HG03066 (cell line): ENCODE measurements around the gene SUCO.
"Not testable (repeated sequence)": the region's sequence is repeated elsewhere in the genome, so short reads cannot be mapped to it uniquely, and the experiment has no call there.

Source experiments
- ATAC-seq: cut with Tn5 transposase; IDR thresholded peaks from one replicate; pipeline ENCODE4 v1.9.1; 2021; ENCODE audit warnings: low read depth; ENCODE audit not compliant: unreplicated experiment

Gene SUCO

DNA sequence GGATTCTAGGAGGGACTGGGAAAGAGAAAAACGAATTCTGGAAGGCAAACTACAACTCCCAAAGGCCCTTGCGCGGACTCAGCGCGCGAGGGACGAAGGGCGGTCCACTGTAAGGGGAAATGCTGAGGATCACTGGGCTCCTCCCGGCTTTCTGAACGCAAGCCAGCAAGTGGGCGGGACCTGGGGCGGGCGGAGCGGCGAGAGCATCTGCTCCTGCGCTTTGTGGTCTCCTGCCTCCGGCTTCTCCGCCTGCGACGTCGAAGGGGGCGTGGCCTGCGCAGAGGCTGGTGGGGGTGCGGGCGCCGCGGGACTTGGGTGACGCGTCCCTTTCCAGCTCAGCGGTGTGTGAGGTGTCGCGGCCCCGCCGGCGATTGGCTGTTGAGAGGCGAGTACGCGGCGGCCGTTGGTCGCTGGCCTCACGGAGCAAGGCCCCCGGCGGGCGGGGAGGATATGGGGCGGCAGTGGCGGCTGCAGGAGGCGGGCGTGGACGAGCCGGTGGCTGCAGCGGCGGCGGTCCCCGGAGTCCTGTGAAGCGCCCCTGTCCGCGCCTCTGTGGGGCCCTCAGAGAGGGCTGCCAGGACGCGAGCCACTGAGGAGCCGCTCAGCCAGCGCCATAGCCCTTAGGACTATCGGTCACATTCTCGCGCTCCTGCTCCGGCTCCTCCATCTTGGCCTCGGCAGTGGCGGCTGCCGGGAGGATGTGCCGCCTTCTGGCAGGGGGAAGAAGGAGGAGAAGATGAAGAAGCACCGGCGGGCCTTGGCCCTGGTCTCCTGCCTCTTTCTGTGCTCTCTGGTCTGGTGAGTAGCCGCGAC is at the start of gene SUCO:
Gene SUCO (plus strand): TSS at position 451 of the 813 bp plus-strand sequence. CDS start 286 bp downstream, at position 737.
- ATAC-seq, result peak; percentile 79

GRCh38 chr1:172483448-172483847 is 49.5 kb upstream of the SUCO start:
- ATAC-seq, result no peak

- no peak for ATAC-seq
Observed at GRCh38 chr1:172484252-172484651, 48.7 kb upstream of the SUCO start.

- ATAC-seq, result no peak
Observed at GRCh38 chr1:172485626-172486025, 47.3 kb upstream of the SUCO start.

DNA sequence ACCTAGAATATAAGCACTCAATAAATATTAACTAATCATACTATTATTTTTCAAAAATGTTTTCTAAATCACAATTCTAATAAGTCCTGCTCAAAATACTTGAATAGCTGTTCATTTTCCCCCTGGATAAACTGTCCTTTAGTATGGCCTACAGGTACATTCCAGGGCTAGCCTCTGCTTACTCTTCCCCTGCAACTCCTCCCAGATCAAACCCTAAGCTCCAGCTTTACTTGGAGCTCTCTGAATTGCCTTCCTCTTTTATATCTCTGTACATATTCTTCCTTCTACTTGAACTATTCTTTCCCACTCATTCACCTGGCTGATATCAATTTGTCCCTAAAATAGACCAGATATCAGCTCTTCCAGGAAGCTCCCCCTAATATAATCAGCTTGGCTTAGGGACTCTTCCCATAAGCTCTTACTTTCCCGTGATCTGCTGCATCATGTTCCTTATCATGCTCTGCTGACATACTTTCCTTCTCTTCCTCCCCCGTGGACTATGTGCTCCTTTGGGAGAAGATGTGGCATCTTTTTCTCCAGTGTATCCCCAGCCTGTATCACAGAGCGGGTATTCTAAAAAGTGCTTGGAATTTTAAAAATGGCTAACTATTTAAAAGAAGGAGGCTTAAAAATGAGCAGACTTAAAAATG is 46.0 kb upstream of the SUCO start:
- no peak for ATAC-seq

DNA sequence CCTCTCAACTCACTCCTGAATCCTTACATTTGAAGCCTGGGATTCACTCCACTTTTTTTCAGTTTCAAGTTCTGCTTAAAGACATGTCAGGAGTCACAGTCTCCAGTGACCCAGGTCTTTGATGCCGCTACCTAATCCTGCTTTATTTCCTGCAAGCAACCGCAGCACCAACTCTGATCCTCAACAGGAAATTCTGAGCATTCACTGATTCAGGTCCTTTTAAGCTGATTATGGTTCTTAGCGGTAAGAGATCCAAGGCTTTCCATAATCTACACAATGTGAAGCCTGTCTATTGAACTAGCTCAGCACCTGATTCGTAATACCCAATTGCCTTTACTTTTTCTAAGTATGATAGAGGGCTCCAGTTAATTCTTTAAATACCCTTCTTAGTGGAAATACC is 45.4 kb upstream of the SUCO start:
- no peak for ATAC-seq

GRCh38 chr1:172488393-172488792 is 44.6 kb upstream of the SUCO start:
- ATAC-seq, result no peak

- no peak for ATAC-seq
Observed at GRCh38 chr1:172489847-172490246, 43.1 kb upstream of the SUCO start.

DNA sequence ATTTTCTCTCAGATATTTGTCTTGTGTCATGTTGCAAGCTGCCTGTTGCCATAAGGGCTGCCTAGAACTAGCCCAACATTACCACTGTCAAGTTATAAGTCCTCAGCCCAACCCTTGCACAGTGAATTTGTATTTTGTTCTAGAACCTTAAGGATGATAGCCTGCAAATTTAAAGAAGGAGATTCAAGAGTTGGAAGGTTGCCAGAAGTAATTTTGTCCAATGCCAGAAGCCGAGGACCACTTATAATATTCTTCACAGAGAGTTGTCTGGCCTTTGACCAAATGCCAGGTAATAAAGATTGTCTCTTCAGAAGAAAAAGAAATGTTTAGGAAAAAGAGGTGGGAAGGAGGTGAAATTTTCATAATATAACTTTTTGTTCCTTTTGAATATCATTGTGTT is 40.5 kb upstream of the SUCO start:
- ATAC-seq, result no peak

DNA sequence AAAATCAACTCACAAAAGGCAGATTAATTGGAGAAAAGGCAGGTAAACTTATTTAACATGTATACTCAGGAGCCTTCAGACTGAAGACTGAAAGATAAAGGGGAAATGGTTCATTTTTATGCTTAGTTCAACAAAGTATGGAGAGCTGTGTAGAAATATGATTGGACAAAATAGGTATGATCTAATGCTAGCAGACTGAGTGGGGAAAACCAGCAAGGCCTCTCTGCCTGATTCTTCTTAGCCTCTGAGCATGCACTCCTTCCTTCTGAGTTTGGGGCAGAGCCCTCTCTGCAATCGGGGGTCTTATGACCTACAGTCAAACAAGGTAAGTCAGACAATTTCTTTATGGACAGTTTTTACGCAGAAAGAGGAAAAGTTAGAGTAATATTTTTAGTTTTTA is 38.8 kb upstream of the SUCO start:
- ATAC-seq, result no peak

DNA sequence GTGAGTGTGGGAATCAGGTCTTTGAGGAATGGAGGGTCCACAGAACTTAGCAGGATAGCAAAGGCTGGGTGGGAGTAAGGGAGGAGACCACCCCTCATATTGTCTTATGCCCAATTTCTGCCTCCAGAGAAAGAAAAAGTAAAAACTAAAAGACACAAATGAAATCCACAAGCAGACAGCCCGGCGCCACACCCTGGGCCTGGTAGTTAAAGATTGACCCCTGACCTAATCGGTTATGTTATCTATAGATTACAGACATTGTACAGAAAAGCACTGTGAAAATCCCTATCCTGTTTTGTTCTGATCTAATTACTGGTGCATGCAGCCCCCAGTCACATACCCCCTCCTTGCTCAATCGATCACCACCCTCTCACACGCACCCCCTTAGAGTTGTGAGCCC is 36.8 kb upstream of the SUCO start:
- ATAC-seq, result not testable (repeated sequence)

DNA sequence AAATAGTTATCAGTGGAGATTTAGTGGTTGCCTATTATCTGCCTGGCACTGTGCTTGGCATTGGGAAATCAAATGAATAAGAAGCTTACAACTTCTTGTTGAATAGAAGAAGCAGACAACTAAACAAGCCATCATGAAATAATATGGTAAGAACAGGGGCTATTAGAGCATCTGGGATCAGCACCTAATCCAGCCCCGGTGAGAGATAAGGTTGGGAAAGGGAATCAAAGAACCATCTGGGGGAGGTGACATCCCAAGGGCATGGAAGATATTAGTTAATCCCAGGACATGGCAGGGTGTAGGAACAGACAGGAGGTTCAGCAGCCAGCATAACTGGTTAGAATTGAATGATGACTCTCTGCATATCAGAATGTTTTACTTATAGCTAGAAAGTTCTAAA is 36.3 kb upstream of the SUCO start:
- no peak for ATAC-seq

DNA sequence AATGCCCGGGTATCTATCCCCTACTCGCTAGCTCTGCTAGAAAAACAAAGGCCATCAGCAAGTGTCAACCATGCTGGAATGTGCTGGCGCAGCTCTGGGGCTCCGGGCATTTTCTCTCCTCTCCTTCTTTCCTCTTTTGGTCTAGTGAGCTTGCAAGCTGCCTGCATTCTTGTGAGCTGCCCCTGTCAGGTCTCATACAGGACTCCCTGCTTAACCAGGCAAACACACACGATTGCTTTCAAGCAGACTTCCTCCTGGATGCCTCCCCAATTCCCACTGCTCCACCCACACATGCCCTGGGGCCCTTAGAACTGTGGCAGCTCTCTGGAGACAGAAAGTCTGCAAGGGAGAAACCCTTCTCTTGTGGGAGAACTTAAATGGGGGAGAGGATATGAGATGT is 35.7 kb upstream of the SUCO start:
- ATAC-seq, result no peak

DNA sequence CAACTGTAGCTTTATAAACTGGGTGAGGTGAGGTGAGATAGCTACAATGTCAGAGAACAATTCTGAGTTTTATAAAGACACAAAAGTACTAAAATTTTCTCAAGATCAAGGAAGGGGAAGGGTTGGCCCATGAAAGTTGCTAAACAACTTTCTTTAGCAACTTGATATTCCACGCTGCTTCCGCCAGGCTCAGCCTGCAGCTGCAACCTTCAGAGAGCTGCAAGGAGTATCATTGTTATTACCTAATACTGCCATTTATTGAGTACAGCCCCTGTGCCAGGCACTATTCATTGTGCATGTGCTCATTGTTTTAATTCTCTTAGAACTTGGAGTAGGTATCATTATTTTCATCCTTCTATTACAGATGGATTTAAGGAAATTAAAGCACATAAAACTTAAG is 34.1 kb upstream of the SUCO start:
- no peak for ATAC-seq

DNA sequence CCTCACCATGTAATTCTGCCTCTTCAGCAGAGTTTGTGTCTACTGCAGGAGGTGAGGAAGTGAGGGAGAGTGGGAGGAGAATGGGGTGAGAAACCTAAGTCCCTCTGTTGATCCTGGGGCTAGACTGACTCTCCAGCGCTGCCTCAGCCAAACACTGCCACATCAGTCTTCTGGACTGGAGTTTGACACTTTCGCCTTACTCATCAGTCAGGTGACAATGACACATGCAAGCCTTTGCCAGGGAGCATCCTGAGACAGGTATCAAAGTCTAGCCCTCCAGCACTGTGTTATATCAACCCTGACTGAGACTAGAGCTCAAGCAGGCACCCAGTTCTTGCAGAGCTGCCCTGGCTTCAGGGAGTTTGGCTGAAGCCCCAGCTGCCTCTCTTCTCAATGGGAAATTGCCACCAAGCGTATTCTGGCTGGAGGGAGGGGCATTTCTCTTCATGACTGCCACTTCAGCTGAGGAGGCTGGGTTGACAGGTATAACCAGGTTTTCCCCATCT is 33.3 kb upstream of the SUCO start:
- no peak for ATAC-seq

DNA sequence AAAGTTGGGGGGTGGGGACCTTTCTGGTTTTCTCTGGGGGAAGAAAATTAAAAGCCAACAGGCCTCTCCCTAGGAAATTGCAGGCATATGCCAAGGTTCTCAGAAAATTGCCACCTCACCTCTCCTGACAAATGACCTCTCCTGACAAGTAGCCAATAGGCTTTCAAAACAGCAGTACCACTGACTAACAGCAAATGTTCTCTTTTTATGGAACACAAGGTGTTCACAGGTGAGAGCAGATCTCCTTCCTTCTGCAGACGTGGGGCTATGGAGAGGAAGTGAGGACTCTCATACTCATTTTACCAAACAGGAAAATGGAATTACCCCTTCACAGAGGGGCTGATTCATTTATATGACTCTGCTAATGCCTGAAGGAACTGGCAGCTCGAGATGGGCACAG is 32.7 kb upstream of the SUCO start:
- ATAC-seq, result no peak

DNA sequence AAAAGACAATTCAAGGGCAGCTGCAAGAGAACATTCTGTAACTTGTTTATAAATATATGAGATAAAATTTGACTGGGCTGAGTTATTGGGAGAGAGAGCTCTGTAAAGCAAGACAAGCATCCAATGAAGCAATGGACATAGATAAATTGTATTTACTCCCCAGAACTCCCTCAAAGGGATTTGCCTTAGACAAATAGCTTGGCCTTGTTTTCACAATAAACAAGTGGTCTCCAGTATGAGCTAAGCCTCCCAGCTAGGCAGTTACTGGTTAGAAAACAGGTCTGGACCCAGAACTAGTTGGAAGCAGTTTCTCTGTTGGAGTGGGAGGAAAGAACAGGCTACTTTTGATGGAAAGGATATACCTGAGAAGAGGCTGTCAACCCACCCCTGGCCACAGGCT is 25.2 kb upstream of the SUCO start:
- ATAC-seq, result no peak

- no peak for ATAC-seq
Observed at GRCh38 chr1:172510479-172510878, 22.5 kb upstream of the SUCO start.

DNA sequence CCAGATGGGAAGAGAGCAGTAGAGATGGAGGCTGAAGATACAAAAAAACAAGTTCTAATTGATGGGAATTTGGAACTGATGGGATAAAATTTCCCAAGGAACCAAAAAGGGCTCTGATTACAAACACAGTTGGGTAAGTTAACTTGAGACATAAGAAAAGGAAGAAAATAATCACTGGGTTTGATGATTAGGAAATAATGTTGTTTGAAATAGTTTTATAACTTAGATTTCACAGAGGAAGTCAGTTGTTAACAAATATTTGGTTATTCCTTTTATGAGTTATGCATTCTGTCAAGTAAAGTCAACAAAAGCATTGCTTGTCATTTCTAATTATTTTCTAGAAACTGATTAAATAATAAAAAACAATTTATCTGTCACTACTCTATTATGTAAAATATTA is 20.4 kb upstream of the SUCO start:
- ATAC-seq, result no peak

GRCh38 chr1:172513479-172513878 is 19.5 kb upstream of the SUCO start:
- no peak for ATAC-seq

- ATAC-seq, result no peak
Observed at GRCh38 chr1:172514108-172514507, 18.8 kb upstream of the SUCO start.

GRCh38 chr1:172515436-172515835 is 17.5 kb upstream of the SUCO start:
- ATAC-seq, result no peak
